Right cardiac atrium (tissue), 5 donors: ENCODE results near the gene ATP5PB. TPM values are rescaled to one million over a fixed set of nuclear protein-coding genes. Genes with fewer than 3 reads are reported as not detected.

ENCODE experiments used
- ATAC-seq, 2 donors: fragments of 200-7000 bp; cut with Tn5 transposase; one replicate each; pipeline versions ENCODE4 v1.8.0 to v1.9.1; 2020; ENCODE audit warnings: moderate library complexity in 2 of 2, mild to moderate bottlenecking in 1 of 2
- DNase-seq, 3 donors: peaks; one replicate each; pipeline ENCODE4 v3.0.0-alpha.2; 2020
- H3K27ac ChIP-seq: one replicate; pipeline ENCODE4 v1.5.1; 2013; ENCODE audit warnings: mild to moderate bottlenecking, low read length, control low read depth, moderate library complexity
- H3K27me3 ChIP-seq: one replicate; pipeline ENCODE4 v1.6.1; 2013; ENCODE audit not compliant: control insufficient read depth, insufficient read depth
- H3K4me1 ChIP-seq: one replicate; pipeline ENCODE4 v1.6.1; 2013; ENCODE audit warnings: low read length; ENCODE audit not compliant: control insufficient read depth, insufficient read depth
- H3K4me3 ChIP-seq: one replicate; pipeline ENCODE4 v1.5.1; 2013; ENCODE audit warnings: low read length, control low read depth
- H3K9me3 ChIP-seq: one replicate; pipeline ENCODE4 v1.6.1; 2013; ENCODE audit warnings: low read length; ENCODE audit not compliant: control insufficient read depth
- WGBS: extraction: QIAGEN DNeasy Blood & Tissue Kit; methylation state at CpG from one replicate; pipeline ENCODE4 v1.1.7; 2013; 5-methylcytosine and 5-hydroxymethylcytosine counted together
- intact Hi-C, 4 donors: fragments of 100-400 bp; cut with DNase I; formaldehyde crosslinking; loops; one replicate each; pipeline versions ENCODE4 v1.11.0 to v1.14.0; 2022 to 2023
- polyA plus RNA-seq: library from polyadenylated mRNA; stranded (reverse); fragments of 200-250 nt; gene quantifications from one replicate; pipeline ENCODE4 v1.2.3, GENCODE V29; 2013
- total RNA-seq, 4 donors: library from RNA; stranded (reverse); fragmentation: NEBNext Ultra II Directional; extraction: Animal tissue kit (Norgen Biotek cat#: 25700); gene quantifications; one replicate each; pipeline ENCODE4 v1.2.1, GENCODE V29; 2021
- donor health status: healthy with polysubstance abuse.
- donor health status: DM: no; HTN: yes; CAD: no.
- donor health status: DM: no; HTN: no; CAD: no.
- donor health status: DM: no; HTN: yes; CAD: no; lungs with severe emphysema.
- donor health status: DM: yes; HTN: yes; CAD: no.

ATP5PB gene
- total and polyA plus RNA-seq, 5 donors = 433 to 918 (median 494) TPM

- DNase-seq (no peak), ATAC-seq (peak in 1 of 2 donors; percentile 45)
- intact Hi-C loops = no loop called here
- Histone ChIP-seq H3K9me3 (no peaks in the 10 kb centered on the region), H3K27ac (no peak overlapping the region), H3K4me3 (no peak overlapping the region), H3K27me3 (no peaks in the 10 kb centered on the region), H3K4me1 (peaks cover 5% of the 10 kb centered on the region)
- WGBS = 51% methylated on average over 4 of the region's 4 CpGs
Observed at GRCh38 chr1:111463029-111463683, 13.9 kb downstream of the ATP5PB start.

GRCh38 chr1:111465754-111466153 is 16.5 kb downstream of the ATP5PB start:
- H3K27me3 ChIP-seq = no peaks in the 10 kb centered on the region
- H3K27ac ChIP-seq = no peak overlapping the region
- DNase-seq = no peak
- peaks cover 5% of the 10 kb centered on the region for H3K4me1 ChIP-seq
- no peak for ATAC-seq
- no peaks in the 10 kb centered on the region for H3K9me3 ChIP-seq
- no peak overlapping the region for H3K4me3 ChIP-seq
- intact Hi-C loops = no loop called here
- WGBS = 93% methylated on average over 2 of the region's 2 CpGs

GRCh38 chr1:111466480-111466879 is 17.2 kb downstream of the ATP5PB start:
- no peak for DNase-seq
- 0% methylated on average over 1 of the region's 1 CpG for WGBS
- Histone ChIP-seq H3K4me3 (no peak overlapping the region), H3K27ac (no peak overlapping the region), H3K9me3 (no peaks in the 10 kb centered on the region), H3K4me1 (peaks cover 5% of the 10 kb centered on the region), H3K27me3 (no peaks in the 10 kb centered on the region)
- intact Hi-C loops = no loop called here
- no peak for ATAC-seq

GRCh38 chr1:111467865-111468716 is 18.8 kb downstream of the ATP5PB start:
- no peaks in the 10 kb centered on the region for H3K27me3 ChIP-seq
- WGBS = 86% methylated on average over 2 of the region's 2 CpGs
- intact Hi-C loops = no loop called here
- H3K4me1 ChIP-seq = peaks cover 3% of the 10 kb centered on the region
- H3K4me3 ChIP-seq = no peak overlapping the region
- no peak for ATAC-seq
- DNase-seq = no peak
- peak overlapping the region; percentile 45 for H3K27ac ChIP-seq
- H3K9me3 ChIP-seq = no peaks in the 10 kb centered on the region

- ATAC-seq (no peak), DNase-seq (no peak)
- Histone ChIP-seq H3K4me3 (no peak overlapping the region), H3K27ac (no peak overlapping the region), H3K27me3 (no peaks in the 10 kb centered on the region), H3K4me1 (peaks cover 2% of the 10 kb centered on the region), H3K9me3 (no peaks in the 10 kb centered on the region)
- intact Hi-C loops = no loop called here
Observed at GRCh38 chr1:111468717-111469100, 19.4 kb downstream of the ATP5PB start.

- DNase-seq (no peak), ATAC-seq (no peak)
- peaks cover 2% of the 10 kb centered on the region for H3K4me1 ChIP-seq
- H3K27ac ChIP-seq = no peak overlapping the region
- H3K9me3 ChIP-seq = no peaks in the 10 kb centered on the region
- intact Hi-C loops = no loop called here
- no peaks in the 10 kb centered on the region for H3K27me3 ChIP-seq
- no peak overlapping the region for H3K4me3 ChIP-seq
Observed at GRCh38 chr1:111469539-111469938, 20.3 kb downstream of the ATP5PB start.

GRCh38 chr1:111470596-111470995 is 21.3 kb downstream of the ATP5PB start:
- Histone ChIP-seq H3K9me3 (no peaks in the 10 kb centered on the region), H3K4me1 (peaks cover 2% of the 10 kb centered on the region), H3K27ac (peak overlapping the region; percentile 42), H3K4me3 (no peak overlapping the region), H3K27me3 (no peaks in the 10 kb centered on the region)
- intact Hi-C loops = no loop called here
- WGBS = 90% methylated on average over 5 of the region's 5 CpGs
- DNase-seq (no peak), ATAC-seq (no peak)

- ATAC-seq (peak; percentile 53 to 61), DNase-seq (peak; percentile 36 to 73 (median 63))
- Histone ChIP-seq H3K4me3 (no peak overlapping the region), H3K4me1 (peaks cover 2% of the 10 kb centered on the region), H3K27me3 (no peaks in the 10 kb centered on the region), H3K9me3 (no peaks in the 10 kb centered on the region), H3K27ac (no peak overlapping the region)
- intact Hi-C loops = no loop called here
- WGBS = 57% methylated on average over 3 of the region's 3 CpGs
Observed at GRCh38 chr1:111471012-111471411, 21.7 kb downstream of the ATP5PB start.

GRCh38 chr1:111471538-111471937 is 22.3 kb downstream of the ATP5PB start:
- H3K27ac ChIP-seq = peak overlapping the region; percentile 38
- peaks cover 3% of the 10 kb centered on the region for H3K4me1 ChIP-seq
- WGBS = 91% methylated on average over 3 of the region's 3 CpGs

GRCh38 chr1:111474106-111474505 is 24.8 kb downstream of the ATP5PB start:
- WGBS = 15% methylated on average over 5 of the region's 5 CpGs
- no peaks in the 10 kb centered on the region for H3K9me3 ChIP-seq
- H3K27me3 ChIP-seq = no peaks in the 10 kb centered on the region
- no peak for DNase-seq
- peak overlapping the region; percentile 2 for H3K4me3 ChIP-seq
- peaks cover 6% of the 10 kb centered on the region for H3K4me1 ChIP-seq
- no peak overlapping the region for H3K27ac ChIP-seq
- intact Hi-C loops = no loop called here
- peak; percentile 31 to 68 for ATAC-seq

More at GRCh38 chr1:111471538-111471937, 22.3 kb downstream of the ATP5PB start:
- H3K4me3 ChIP-seq = no peak overlapping the region
- DNase-seq (no peak), ATAC-seq (no peak)
- no peaks in the 10 kb centered on the region for H3K9me3 ChIP-seq
- H3K27me3 ChIP-seq = no peaks in the 10 kb centered on the region
- intact Hi-C loops = no loop called here

GRCh38 chr1:111474521-111474920 is 25.3 kb downstream of the ATP5PB start:
- intact Hi-C loops = no loop called here
- Histone ChIP-seq H3K9me3 (no peaks in the 10 kb centered on the region), H3K27ac (peak overlapping the region; percentile 16), H3K4me1 (peaks cover 6% of the 10 kb centered on the region), H3K4me3 (peak overlapping the region; percentile 2), H3K27me3 (no peaks in the 10 kb centered on the region)
- no peak for ATAC-seq
- DNase-seq = no peak
- 29% methylated on average over 4 of the region's 4 CpGs for WGBS
